HepG2 (cell line): ENCODE results near the gene SERPINF2. TPM values are rescaled to one million over a fixed set of nuclear protein-coding genes. Genes with fewer than 3 reads are reported as not detected.

Experiments used
- ATAC-seq: fragments of 200-7000 bp; cut with Tn5 transposase; 3 replicates; pipeline ENCODE4 v1.9.1; 2020; ENCODE audit warnings: mild to moderate bottlenecking, moderate library complexity
- BruUV-seq: library from RNA; stranded (reverse); fragments of 400-500 nt; replicated peaks from 2 replicates; lab custom pipeline; 2021; lab: Mats Ljungman, UMichigan
- CTCF ChIA-PET: fragments of 300-600 bp; formaldehyde crosslinking; extraction: SDS; loops from one replicate; lab custom pipeline; 2021; ENCODE audit warnings: low total read pairs, inconsistent platforms, low intra/inter-chr PET ratio; lab: Yijun Ruan, JAX
- POLR2A ChIA-PET: fragments of 350-600 bp; sonication (Branson Sonifier 250); formaldehyde crosslinking; loops from one replicate; lab custom pipeline; 2020; ENCODE audit warnings: antibody characterized with exemption, inconsistent platforms; lab: Yijun Ruan, JAX
- DNase-seq: peaks from one replicate; pipeline ENCODE4 v3.0.0-alpha.2; 2015; ENCODE audit warnings: low spot score
- FAIRE-seq: peaks from 3 replicates; lab custom pipeline; 2011; peaks lifted over from hg19 to GRCh38; lab: Jason Lieb, UNC
- H2AFZ ChIP-seq: one replicate; pipeline ENCODE4 v1.6.1; 2011; ENCODE audit warnings: low read length, inconsistent platforms
- H3K27ac ChIP-seq: fragments of 300-600 bp; 3 replicates; pipeline ENCODE4 v1.8.0; 2011; ENCODE audit warnings: mixed run types, mild to moderate bottlenecking, mixed read lengths, low read length, inconsistent platforms; ENCODE audit not compliant: insufficient read depth; ENCODE audit errors: extremely low read length
- H3K27me3 ChIP-seq, 2 experiments: fragments of 200-600 bp in 1 of 2; 2 replicates in 1 of 2; 3 replicates in 1 of 2; pipeline versions ENCODE4 v1.6.0 to v1.8.0; 2011; ENCODE audit warnings: low read length in 2 of 2, mild to moderate bottlenecking in 2 of 2, moderate library complexity in 2 of 2, inconsistent platforms in 1 of 2; ENCODE audit not compliant: insufficient read depth in 2 of 2, control insufficient read depth in 1 of 2
- H3K36me3 ChIP-seq, 2 experiments: fragments of 200-600 bp in 1 of 2; replicated peaks in 1 of 2; 2 replicates in 1 of 2; 3 replicates in 1 of 2; pipeline versions ENCODE4 v1.5.1 to v1.8.0; 2011; ENCODE audit warnings: low read length in 2 of 2, inconsistent platforms in 1 of 2; ENCODE audit not compliant: insufficient read depth in 2 of 2, control insufficient read depth in 1 of 2
- H3K4me1 ChIP-seq: 2 replicates; pipeline ENCODE4 v1.5.1; 2012; ENCODE audit warnings: low read length, inconsistent platforms; ENCODE audit not compliant: insufficient read depth
- H3K4me2 ChIP-seq: 2 replicates; pipeline ENCODE4 v1.6.0; 2011; ENCODE audit warnings: low read depth, low read length, inconsistent platforms
- H3K4me3 ChIP-seq, 3 experiments: fragments of 200-600 bp in 1 of 3; sonication (generic), shearing (Covaris generic) in 1 of 3; replicated peaks in 1 of 3; 2 replicates each; pipeline ENCODE4 v1.5.1; 2011 to 2016; ENCODE audit warnings: low read length in 3 of 3, inconsistent platforms in 2 of 3, low read depth in 2 of 3, mild to moderate bottlenecking in 2 of 3, control low read depth in 1 of 3, mixed read lengths in 1 of 3; ENCODE audit not compliant: insufficient read depth in 1 of 3
- H3K79me2 ChIP-seq: one replicate; pipeline ENCODE4 v1.6.1; 2011; ENCODE audit warnings: low read length, inconsistent platforms; ENCODE audit not compliant: insufficient read depth
- H3K9ac ChIP-seq: 2 replicates; pipeline ENCODE4 v1.6.0; 2011; ENCODE audit warnings: mild to moderate bottlenecking, low read depth, low read length, inconsistent platforms; ENCODE audit not compliant: insufficient read depth
- H3K9me3 ChIP-seq: 2 replicates; pipeline ENCODE4 v1.5.1; 2012; ENCODE audit warnings: mild to moderate bottlenecking, low read length
- H4K20me1 ChIP-seq: 2 replicates; pipeline ENCODE4 v1.6.0; 2011; ENCODE audit warnings: inconsistent platforms, mild to moderate bottlenecking, low read length, moderate library complexity; ENCODE audit not compliant: insufficient read depth
- DMAP1 ChIP-seq: IDR thresholded peaks from 2 replicates; pipeline ENCODE4 v1.6.1; 2016
- DPF2 ChIP-seq: sonication (generic); formaldehyde crosslinking; IDR thresholded peaks from 2 replicates; pipeline ENCODE4 v1.4.0; 2020; ENCODE audit warnings: mild to moderate bottlenecking, low read depth, missing genetic modification reagents, borderline replicate concordance
- HCFC1 ChIP-seq: fragments of 150-350 bp; IDR thresholded peaks from 2 replicates; pipeline ENCODE4 v1.6.1; 2014; ENCODE audit warnings: low read depth, low read length
- HDAC1 ChIP-seq: sonication (generic); formaldehyde crosslinking; IDR thresholded peaks from 2 replicates; pipeline ENCODE4 v1.5.1; 2020; ENCODE audit warnings: mild to moderate bottlenecking, missing genetic modification reagents
- HOXA7 ChIP-seq: sonication (generic); formaldehyde crosslinking; IDR thresholded peaks from 2 replicates; pipeline ENCODE4 v1.8.1; 2022; ENCODE audit warnings: mild to moderate bottlenecking, missing genetic modification reagents, moderate library complexity
- LRRFIP1 ChIP-seq: sonication (generic); formaldehyde crosslinking; conservative IDR thresholded peaks from 2 replicates; pipeline ENCODE4 v1.4.0; 2020; ENCODE audit warnings: missing genetic modification reagents
- NFKBIZ ChIP-seq: IDR thresholded peaks from 2 replicates; pipeline ENCODE4 v1.6.1; 2018; ENCODE audit warnings: missing genetic modification reagents, missing compliant biosample characterization
- PBX2 ChIP-seq: IDR thresholded peaks from 2 replicates; pipeline ENCODE4 v1.6.1; 2016; ENCODE audit warnings: control low read depth
- SATB2 ChIP-seq: sonication (generic); formaldehyde crosslinking; IDR thresholded peaks from 2 replicates; pipeline ENCODE4 v1.5.0; 2020; ENCODE audit warnings: missing genetic modification reagents
- ZNF451 ChIP-seq: sonication (generic); formaldehyde crosslinking; IDR thresholded peaks from 2 replicates; pipeline ENCODE4 v1.5.0; 2020; ENCODE audit warnings: mild to moderate bottlenecking, missing genetic modification reagents
- WGBS: methylation state at CpG from one replicate; pipeline ENCODE4 v1.1.6; 2017; ENCODE audit warnings: low lambda C conversion rate; 5-methylcytosine and 5-hydroxymethylcytosine counted together
- in situ Hi-C: cut with HindIII; loops from 2 replicates; pipeline ENCODE4 v1.10.0; 2017; ENCODE audit warnings: low pct_unique_long_range_greater_than_20kb; ENCODE audit not compliant: extremely low pct_ligation_motif_present
- intact Hi-C: fragments of 100-400 bp; cut with micrococcal nuclease; formaldehyde crosslinking; loops from one replicate; pipeline ENCODE4 v1.10.0; 2022; ENCODE audit not compliant: unreplicated experiment
- polyA plus RNA-seq, 8 experiments: library from polyadenylated mRNA; depleted of rRNA in 3 of 8; stranded (reverse) in 7 of 8; unstranded in 1 of 8; fragments of >200 nt; fragmentation: Illumina TruSeq in 4 of 8; extraction: Trizol in 4 of 8; gene quantifications; 2 replicates each; pipeline versions ENCODE4 v1.2.1 to v1.2.3, GENCODE V29; 2011 to 2016; ENCODE audit warnings: low read depth in 4 of 8, missing spikeins in 1 of 8, mixed read lengths in 1 of 8; ENCODE audit not compliant: insufficient read depth in 1 of 8
- total RNA-seq, 5 experiments: library from RNA; depleted of rRNA; stranded (reverse); fragments of >200 nt; fragmentation: Illumina TruSeq; extraction: Trizol; gene quantifications; 2 replicates each; pipeline ENCODE4 v1.2.3, GENCODE V29; 2016; ENCODE audit warnings: low read depth in 1 of 5

SERPINF2 gene
- total and polyA plus RNA-seq, 2 of the 13 experiments (the other 11 are each of a cell fraction or from before 2014, with no cell fraction given), result 309 to 548 TPM

- ATAC-seq (no peak), DNase-seq (no peak), FAIRE-seq (no peak)
- TF ChIP-seq DMAP1 (CRISPR knock-in tag) (no peak), DPF2 (CRISPR knock-in tag) (no peak), SATB2 (CRISPR knock-in tag) (no peak)
- Histone ChIP-seq H3K27ac (no peak overlapping the region), H3K4me3 (no peak overlapping the region), H3K79me2 (peaks cover 8% of the 10 kb centered on the region), H3K4me2 (no peak overlapping the region), H2AFZ (no peak overlapping the region), H4K20me1 (no peaks in the 10 kb centered on the region), H3K27me3 (no peaks in the 10 kb centered on the region), H3K9ac (no peak overlapping the region), H3K9me3 (no peaks in the 10 kb centered on the region), H3K36me3 (peaks cover 3 to 11% of the 10 kb centered on the region in 2 experiments; a peak in 4 of 5 replicates), H3K4me1 (0 out of 2 replicates have a peak, but pooled peaks cover 3% of the 10 kb centered on the region)
- in situ Hi-C loops, result no loop called here
- ChIA-PET CTCF (no interaction called here), POLR2A (no interaction called here)
- BruUV-seq, result no TSS peak
- intact Hi-C loops, result loop anchor here (5.0 kb wide), 1 partner anchor 75 kb away; no protein-coding TSS in a partner anchor
- WGBS, result 88% methylated on average over 23 of the region's 23 CpGs
Observed at GRCh38 chr17:1792495-1793446, 50.1 kb downstream of the SERPINF2 start.

GRCh38 chr17:1793447-1793806 is 50.8 kb downstream of the SERPINF2 start:
- no peak for TF ChIP-seq HCFC1
- no peak for TF ChIP-seq PBX2 (CRISPR knock-in tag)
- no peak for TF ChIP-seq LRRFIP1
- no peak for TF ChIP-seq HOXA7
- TF ChIP-seq ZNF451 (CRISPR knock-in tag), result no peak
- TF ChIP-seq NFKBIZ (CRISPR knock-in tag), result no peak
- TF ChIP-seq HDAC1 (CRISPR knock-in tag), result no peak
- Histone ChIP-seq H3K9ac (no peak overlapping the region), H3K79me2 (peaks cover 8% of the 10 kb centered on the region), H3K36me3 (peaks cover 3 to 11% of the 10 kb centered on the region in 2 experiments; a peak in 4 of 5 replicates), H2AFZ (no peak overlapping the region), H3K27ac (no peak overlapping the region), H3K27me3 (no peaks in the 10 kb centered on the region), H3K4me2 (no peak overlapping the region), H4K20me1 (no peaks in the 10 kb centered on the region), H3K4me3 (no peak overlapping the region), H3K4me1 (peaks cover 9% of the 10 kb centered on the region), H3K9me3 (no peaks in the 10 kb centered on the region)
- POLR2A ChIA-PET, result no interaction called here
- in situ Hi-C loops, result no loop called here
- DNase-seq (no peak), FAIRE-seq (no peak), ATAC-seq (no peak)
- intact Hi-C loops, result loop anchor here (5.0 kb wide), 1 partner anchor 74 kb away; no protein-coding TSS in a partner anchor
- WGBS, result 94% methylated on average over 1 of the region's 1 CpG
- no TSS peak for BruUV-seq
- CTCF ChIA-PET, result no interaction called here
